Keratinocyte (primary cell): ENCODE results near the gene GMIP. TPM values are rescaled to one million over a fixed set of nuclear protein-coding genes. Genes with fewer than 3 reads are reported as not detected.

Experiments used
- DNase-seq: peaks from one replicate; pipeline ENCODE4 v3.0.0-alpha.2; 2011; ENCODE audit warnings: low read depth, missing footprints, low spot score
- FAIRE-seq: peaks from 2 replicates; lab custom pipeline; 2011; peaks lifted over from hg19 to GRCh38; lab: Jason Lieb, UNC
- H2AFZ ChIP-seq: 2 replicates; pipeline ENCODE4 v1.6.0; 2012; ENCODE audit warnings: low read length, control low read depth, inconsistent platforms; ENCODE audit not compliant: control insufficient read depth
- H3K27ac ChIP-seq: 2 replicates; pipeline ENCODE4 v1.5.1; 2011; ENCODE audit warnings: low read length; ENCODE audit not compliant: control insufficient read depth, insufficient read depth
- H3K27me3 ChIP-seq: 3 replicates; pipeline ENCODE4 v1.6.0; 2011; ENCODE audit warnings: low read length; ENCODE audit not compliant: control insufficient read depth, insufficient read depth; ENCODE audit errors: extremely low read depth
- H3K36me3 ChIP-seq, 2 experiments: 2 replicates in 1 of 2; 3 replicates in 1 of 2; pipeline ENCODE4 v1.5.1; 2011; ENCODE audit warnings: low read length in 2 of 2, mild to moderate bottlenecking in 1 of 2; ENCODE audit not compliant: control insufficient read depth in 2 of 2, insufficient read depth in 2 of 2; ENCODE audit errors: extremely low read depth in 1 of 2
- H3K4me1 ChIP-seq: 3 replicates; pipeline ENCODE4 v1.5.1; 2011; ENCODE audit warnings: low read length; ENCODE audit not compliant: control insufficient read depth, insufficient read depth; ENCODE audit errors: extremely low read depth
- H3K4me2 ChIP-seq: 3 replicates; pipeline ENCODE4 v1.6.0; 2011; ENCODE audit warnings: low read depth, low read length; ENCODE audit not compliant: control insufficient read depth, insufficient read depth; ENCODE audit errors: extremely low read depth
- H3K4me3 ChIP-seq, 3 experiments: fragments of 200-600 bp in 1 of 3; sonication (generic) in 1 of 3; 2 replicates in 2 of 3; 3 replicates in 1 of 3; pipeline ENCODE4 v1.5.1; 2011 to 2016; ENCODE audit warnings: low read length in 3 of 3, mild to moderate bottlenecking in 3 of 3, control low read depth in 2 of 3, inconsistent platforms in 1 of 3, low read depth in 1 of 3, mixed read lengths in 1 of 3, mixed run types in 1 of 3, moderate library complexity in 1 of 3; ENCODE audit not compliant: control insufficient read depth in 2 of 3, insufficient read depth in 2 of 3; ENCODE audit errors: extremely low read depth in 1 of 3
- H3K79me2 ChIP-seq: 2 replicates; pipeline ENCODE4 v1.6.0; 2012; ENCODE audit warnings: low read length; ENCODE audit not compliant: control insufficient read depth, insufficient read depth
- H3K9ac ChIP-seq: 3 replicates; pipeline ENCODE4 v1.6.0; 2011; ENCODE audit warnings: low read length; ENCODE audit not compliant: control insufficient read depth, insufficient read depth; ENCODE audit errors: extremely low read depth
- H3K9me1 ChIP-seq: 3 replicates; pipeline ENCODE4 v1.6.0; 2011; ENCODE audit warnings: low read length; ENCODE audit not compliant: control insufficient read depth, insufficient read depth; ENCODE audit errors: extremely low read depth
- H3K9me3 ChIP-seq: 2 replicates; pipeline ENCODE4 v1.5.1; 2012; ENCODE audit warnings: low read depth, low read length; ENCODE audit not compliant: control insufficient read depth
- H4K20me1 ChIP-seq: 3 replicates; pipeline ENCODE4 v1.6.0; 2011; ENCODE audit warnings: low read length; ENCODE audit not compliant: control insufficient read depth, insufficient read depth; ENCODE audit errors: extremely low read depth
- EZH2 ChIP-seq: IDR thresholded peaks from one replicate; pipeline ENCODE4 v1.6.1; 2012; ENCODE audit warnings: inconsistent platforms, mild to moderate bottlenecking, low read length, moderate library complexity
- dilution Hi-C: fragments of 300-500 bp; cut with MboI; formaldehyde crosslinking; loops from one replicate; pipeline ENCODE4 v1.7.0; 2020; ENCODE audit warnings: low sequenced_read_pairs; ENCODE audit not compliant: extremely low pct_ligation_motif_present
- polyA plus RNA-seq, 5 experiments: library from polyadenylated mRNA; depleted of rRNA in 3 of 5; stranded (reverse) in 3 of 5; stranded (forward) in 1 of 5; unstranded in 1 of 5; fragments of >200 nt; gene quantifications; 1 replicate in 1 of 5; 2 replicates in 3 of 5; 3 replicates in 1 of 5; pipeline versions ENCODE4 v1.2.1 to v1.2.3, GENCODE V29; 2011 to 2012; ENCODE audit warnings: missing spikeins in 2 of 5, low read depth in 1 of 5, low replicate concordance in 1 of 5
- TF ChIP-seq, protein P1 (sequence below), 3 experiments: IDR thresholded peaks in 1 of 3; conservative IDR thresholded peaks in 1 of 3; optimal IDR thresholded peaks in 1 of 3; 2 replicates in 2 of 3; 3 replicates in 1 of 3; pipeline versions ENCODE3 to v1.5.1; 2011; ENCODE audit warnings: low read length in 3 of 3, mild to moderate bottlenecking in 3 of 3, moderate library complexity in 2 of 3, control low read depth in 1 of 3, inconsistent platforms in 1 of 3; ENCODE audit not compliant: insufficient read depth in 2 of 3; ENCODE audit errors: extremely low read depth in 1 of 3

Gene GMIP
- polyA plus RNA-seq, 1 donor (not counting 4 experiments of a cell fraction or from before 2014, with no cell fraction given), result 5.0 TPM

DNA sequence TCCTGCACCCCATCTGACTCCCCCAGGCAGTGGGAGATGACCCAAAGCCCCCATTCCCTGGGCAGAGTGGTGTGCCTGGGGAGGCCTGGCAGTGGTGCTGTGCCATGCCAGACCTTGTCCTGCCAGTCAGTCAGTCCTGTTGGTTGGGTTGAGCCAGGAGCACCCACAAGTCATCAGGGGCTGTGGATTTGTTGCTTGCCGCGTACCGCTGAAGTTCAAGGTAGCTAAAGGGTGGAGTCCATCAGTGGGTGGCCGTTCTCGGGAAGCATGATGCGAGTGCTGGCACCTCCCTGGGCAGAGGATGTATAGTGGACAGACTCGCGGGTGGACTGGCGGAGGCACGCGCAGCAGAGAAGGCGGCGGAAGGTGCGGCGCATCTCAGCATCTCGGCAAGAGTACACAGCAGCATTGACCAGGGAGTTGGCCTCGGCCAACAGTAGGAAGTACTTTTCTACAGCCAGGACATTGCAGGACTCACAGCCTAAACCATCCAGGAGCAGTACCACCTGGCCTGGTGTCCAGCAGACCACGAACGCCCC, 19.4 kb downstream of the GMIP start:
- dilution Hi-C loops, result no loop called here
- DNase-seq (no peak), FAIRE-seq (no peak)
- H3K4me3 ChIP-seq, result no peak overlapping the region
- H3K4me1 ChIP-seq, result peaks cover 5% of the 10 kb centered on the region
- H4K20me1 ChIP-seq, result peaks cover 3% of the 10 kb centered on the region
- H3K9me1 ChIP-seq, result no peaks in the 10 kb centered on the region
- TF ChIP-seq EZH2, result no peak
- TF ChIP-seq, protein P1, sequence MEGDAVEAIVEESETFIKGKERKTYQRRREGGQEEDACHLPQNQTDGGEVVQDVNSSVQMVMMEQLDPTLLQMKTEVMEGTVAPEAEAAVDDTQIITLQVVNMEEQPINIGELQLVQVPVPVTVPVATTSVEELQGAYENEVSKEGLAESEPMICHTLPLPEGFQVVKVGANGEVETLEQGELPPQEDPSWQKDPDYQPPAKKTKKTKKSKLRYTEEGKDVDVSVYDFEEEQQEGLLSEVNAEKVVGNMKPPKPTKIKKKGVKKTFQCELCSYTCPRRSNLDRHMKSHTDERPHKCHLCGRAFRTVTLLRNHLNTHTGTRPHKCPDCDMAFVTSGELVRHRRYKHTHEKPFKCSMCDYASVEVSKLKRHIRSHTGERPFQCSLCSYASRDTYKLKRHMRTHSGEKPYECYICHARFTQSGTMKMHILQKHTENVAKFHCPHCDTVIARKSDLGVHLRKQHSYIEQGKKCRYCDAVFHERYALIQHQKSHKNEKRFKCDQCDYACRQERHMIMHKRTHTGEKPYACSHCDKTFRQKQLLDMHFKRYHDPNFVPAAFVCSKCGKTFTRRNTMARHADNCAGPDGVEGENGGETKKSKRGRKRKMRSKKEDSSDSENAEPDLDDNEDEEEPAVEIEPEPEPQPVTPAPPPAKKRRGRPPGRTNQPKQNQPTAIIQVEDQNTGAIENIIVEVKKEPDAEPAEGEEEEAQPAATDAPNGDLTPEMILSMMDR (optimal IDR thresholded peaks at IDR 0.05 in 1 of 3, IDR thresholded peaks at IDR 0.05 in 1 of 3, conservative IDR thresholded peaks at IDR 0.05 in 1 of 3; ENCODE audit: extremely low read depth in 1 of 3, insufficient read depth in 2 of 3, low read length in 3 of 3), result no peak
- H3K36me3 ChIP-seq, result peaks cover 0 to 1% of the 10 kb centered on the region in 2 experiments
- H3K27me3 ChIP-seq, result no peaks in the 10 kb centered on the region
- no peak overlapping the region for H3K4me2 ChIP-seq
- no peaks in the 10 kb centered on the region for H3K9me3 ChIP-seq
- H3K27ac ChIP-seq, result no peak overlapping the region
- no peak overlapping the region for H3K9ac ChIP-seq
- H2AFZ ChIP-seq, result no peak overlapping the region
- H3K79me2 ChIP-seq, result peaks cover 3% of the 10 kb centered on the region

DNA sequence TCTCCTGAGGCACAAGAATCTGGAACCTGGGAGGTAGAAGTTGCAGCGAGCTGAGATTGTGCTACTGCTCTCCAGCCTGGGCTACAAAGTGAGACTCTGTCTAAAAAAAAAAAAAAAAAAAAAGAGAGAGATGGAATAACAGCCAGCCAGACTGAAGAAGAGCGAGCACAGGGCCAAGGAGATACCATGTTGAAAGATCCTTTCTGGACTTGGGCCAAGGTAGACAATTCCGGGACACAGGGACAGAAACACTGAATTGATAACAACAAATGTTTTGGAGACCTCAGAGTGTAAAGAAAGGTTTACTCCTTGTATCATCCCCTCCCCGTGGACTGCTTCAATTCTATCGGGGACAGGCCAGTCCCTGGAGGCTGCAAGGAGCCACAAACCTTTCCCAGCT, 20.1 kb downstream of the GMIP start:
- peaks cover 3% of the 10 kb centered on the region for H3K79me2 ChIP-seq
- no peaks in the 10 kb centered on the region for H3K9me3 ChIP-seq
- H3K36me3 ChIP-seq, result peaks cover 0 to 1% of the 10 kb centered on the region in 2 experiments
- no peak for FAIRE-seq
- H3K4me1 ChIP-seq, result peaks cover 5% of the 10 kb centered on the region
- H3K27me3 ChIP-seq, result no peaks in the 10 kb centered on the region
- no peak overlapping the region for H3K4me3 ChIP-seq
- peaks cover 3% of the 10 kb centered on the region for H4K20me1 ChIP-seq
- H2AFZ ChIP-seq, result no peak overlapping the region
- no peak overlapping the region for H3K4me2 ChIP-seq
- H3K9ac ChIP-seq, result no peak overlapping the region
- no peaks in the 10 kb centered on the region for H3K9me1 ChIP-seq
- dilution Hi-C loops, result no loop called here
- H3K27ac ChIP-seq, result no peak overlapping the region
- no peak for DNase-seq
- TF ChIP-seq, protein P1 (optimal IDR thresholded peaks at IDR 0.05 in 1 of 3, IDR thresholded peaks at IDR 0.05 in 1 of 3, conservative IDR thresholded peaks at IDR 0.05 in 1 of 3; ENCODE audit: extremely low read depth in 1 of 3, insufficient read depth in 2 of 3, low read length in 3 of 3), result no peak
- TF ChIP-seq EZH2, result no peak
